ENCODE data around the gene KTN1.

Gene KTN1

GRCh38 chr14:55605793-55606192 is 25.8 kb downstream of the KTN1 start:
- Histone ChIP-seq H3K27ac (no peak overlapping the region), H3K4me3 (ENCODE audit: low read depth, low read length) (no peak overlapping the region), H3K27me3 (replicated peaks) (no peaks in the 10 kb centered on the region), H3K36me3 (replicated peaks) (no peaks in the 10 kb centered on the region)
- no peak for DNase-seq
- in situ Hi-C loops (cut with HindIII; ENCODE audit: low pct_ligation_motif_present, low sequenced_read_pairs), result no loop called here
- TF ChIP-seq CTCF (IDR thresholded peaks at IDR 0.05; ENCODE audit: low read depth, low read length, missing control alignments), result no peak

- Histone ChIP-seq H3K27ac (no peak overlapping the region), H3K36me3 (replicated peaks) (no peaks in the 10 kb centered on the region), H3K4me3 (ENCODE audit: low read depth, low read length) (no peak overlapping the region), H3K27me3 (replicated peaks) (no peaks in the 10 kb centered on the region)
- no peak for DNase-seq
- TF ChIP-seq CTCF (IDR thresholded peaks at IDR 0.05; ENCODE audit: low read depth, low read length, missing control alignments), result no peak
- in situ Hi-C loops (cut with HindIII; ENCODE audit: low pct_ligation_motif_present, low sequenced_read_pairs), result no loop called here
Observed at GRCh38 chr14:55607386-55607785, 27.4 kb downstream of the KTN1 start.

GRCh38 chr14:55609681-55610080 is 29.7 kb downstream of the KTN1 start:
- Histone ChIP-seq H3K27ac (no peak overlapping the region), H3K27me3 (replicated peaks) (no peaks in the 10 kb centered on the region), H3K4me3 (ENCODE audit: low read depth, low read length) (no peak overlapping the region), H3K36me3 (replicated peaks) (no peaks in the 10 kb centered on the region)
- in situ Hi-C loops (cut with HindIII; ENCODE audit: low pct_ligation_motif_present, low sequenced_read_pairs), result no loop called here
- TF ChIP-seq CTCF (IDR thresholded peaks at IDR 0.05; ENCODE audit: low read depth, low read length, missing control alignments), result no peak
- DNase-seq, result no peak

- H3K27ac ChIP-seq, result no peak overlapping the region
- no peak overlapping the region for H3K4me3 ChIP-seq (ENCODE audit: low read depth, low read length)
- DNase-seq, result no peak
- no peaks in the 10 kb centered on the region for H3K36me3 ChIP-seq (replicated peaks)
- in situ Hi-C loops (cut with HindIII; ENCODE audit: low pct_ligation_motif_present, low sequenced_read_pairs), result no loop called here
- no peaks in the 10 kb centered on the region for H3K27me3 ChIP-seq (replicated peaks)
- no peak for TF ChIP-seq CTCF (IDR thresholded peaks at IDR 0.05; ENCODE audit: low read depth, low read length, missing control alignments)
Observed at GRCh38 chr14:55610713-55611370, 30.8 kb downstream of the KTN1 start.

DNA sequence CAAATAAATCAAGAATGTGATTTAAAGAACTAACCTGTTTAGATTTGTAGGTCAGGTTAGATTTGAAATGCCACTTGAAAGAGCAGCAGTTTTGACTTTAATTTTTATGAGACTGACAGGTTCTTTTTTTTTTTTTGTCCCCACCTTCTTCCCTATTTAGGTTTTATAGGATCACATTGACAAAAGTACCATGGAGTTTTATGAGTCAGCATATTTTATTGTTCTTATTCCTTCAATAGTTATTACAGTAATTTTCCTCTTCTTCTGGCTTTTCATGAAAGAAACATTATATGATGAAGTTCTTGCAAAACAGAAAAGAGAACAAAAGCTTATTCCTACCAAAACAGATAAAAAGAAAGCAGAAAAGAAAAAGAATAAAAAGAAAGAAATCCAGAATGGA is 31.9 kb downstream of the KTN1 start:
- TF ChIP-seq CTCF (IDR thresholded peaks at IDR 0.05; ENCODE audit: low read depth, low read length, missing control alignments), result no peak
- H3K4me3 ChIP-seq (ENCODE audit: low read depth, low read length), result no peak overlapping the region
- H3K36me3 ChIP-seq (replicated peaks), result peaks cover 8% of the 10 kb centered on the region
- DNase-seq, result no peak
- no peaks in the 10 kb centered on the region for H3K27me3 ChIP-seq (replicated peaks)
- in situ Hi-C loops (cut with HindIII; ENCODE audit: low pct_ligation_motif_present, low sequenced_read_pairs), result no loop called here
- H3K27ac ChIP-seq, result no peak overlapping the region

- DNase-seq, result no peak
- peaks cover 13% of the 10 kb centered on the region for H3K36me3 ChIP-seq (replicated peaks)
- in situ Hi-C loops (cut with HindIII; ENCODE audit: low pct_ligation_motif_present, low sequenced_read_pairs), result no loop called here
- H3K4me3 ChIP-seq (ENCODE audit: low read depth, low read length), result no peak overlapping the region
- no peaks in the 10 kb centered on the region for H3K27me3 ChIP-seq (replicated peaks)
- H3K27ac ChIP-seq, result no peak overlapping the region
- TF ChIP-seq CTCF (IDR thresholded peaks at IDR 0.05; ENCODE audit: low read depth, low read length, missing control alignments), result no peak
Observed at GRCh38 chr14:55614304-55614703, 34.3 kb downstream of the KTN1 start.

Data from brain microvascular endothelial cell (primary cell).